Measurements from ENCODE around the gene HIC1. TPM values are rescaled to one million over a fixed set of nuclear protein-coding genes. Genes with fewer than 3 reads are reported as not detected.

The HIC1 gene
- total RNA-seq, 5 donors from 2014 or later (not counting 1 experiment from before 2014, with no cell fraction given): 3.2 to 12.3 (median 8.4) TPM

DNA sequence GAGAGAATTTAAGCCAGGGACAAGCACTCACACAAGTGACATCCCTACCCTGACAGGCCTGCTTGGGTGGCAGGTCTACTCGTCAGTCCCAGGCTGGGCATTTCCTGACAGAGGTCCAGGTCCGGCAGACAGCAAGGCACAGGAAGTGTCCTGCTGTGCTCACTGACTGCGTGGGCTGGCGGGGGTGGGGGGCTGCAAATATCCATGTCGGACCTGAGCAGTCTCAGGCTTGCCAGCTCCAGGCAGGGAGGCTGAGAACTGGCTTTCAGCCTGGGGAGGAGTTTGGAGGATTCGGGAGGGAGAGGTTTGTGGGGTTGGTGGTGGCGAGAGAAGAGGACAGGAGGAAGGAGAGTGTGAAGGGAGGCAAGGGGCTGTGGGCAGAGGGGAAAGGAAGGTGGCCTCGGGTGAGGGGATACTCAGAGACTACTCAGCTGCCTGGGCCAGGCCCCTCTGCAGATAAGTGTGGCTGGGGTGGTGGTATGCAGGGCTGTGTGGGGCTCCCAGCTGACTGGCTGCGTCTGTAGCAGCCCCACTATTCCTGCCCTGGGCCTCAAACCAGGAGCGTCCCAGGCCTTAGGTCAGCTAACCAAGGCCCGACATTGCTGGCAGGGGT is 7.8 kb downstream of the HIC1 start:
- Histone ChIP-seq H3K36me3 (ENCODE audit: control insufficient read depth in 2 of 2, extremely low read depth in 1 of 2, insufficient read depth in 1 of 2, low read length in 1 of 2) (peaks cover 9 to 50% of the 10 kb centered on the region in 2 donors), H3K27me3 (replicated peaks in 1 of 2; ENCODE audit: control insufficient read depth in 2 of 2, extremely low read depth in 1 of 2, insufficient read depth in 2 of 2, low read length in 1 of 2) (peaks cover under 1 to 52% of the 10 kb centered on the region in 2 experiments), H3K9me3 (no peaks in the 10 kb centered on the region), H3K4me3 (ENCODE audit: control insufficient read depth in 1 of 2, extremely low read depth in 1 of 2, low read length in 1 of 2) (no peak overlapping the region), H3K4me1 (ENCODE audit: control insufficient read depth in 1 of 2, extremely low read depth in 1 of 2, insufficient read depth in 2 of 2, low read length in 2 of 2) (peaks cover under 1 to 34% of the 10 kb centered on the region in 2 experiments), H3K27ac (ENCODE audit: low read length) (no peak overlapping the region)
- CTCF ChIA-PET: no interaction called here
- WGBS (ENCODE audit: insufficient coverage): 83% methylated on average over 11 of the region's 11 CpGs
- Mint-ChIP-seq H3K27ac (no peak overlapping the region), H3K9me3 (no peaks in the 10 kb centered on the region), H3K36me3 (peaks cover 62% of the 10 kb centered on the region), H3K27me3 (peaks cover 7 to 15% of the 10 kb centered on the region in 2 donors), H3K4me1 (peaks cover 5 to 19% (median 12%) of the 10 kb centered on the region in 3 donors), H3K4me3 (no peak overlapping the region)
- no peak for ATAC-seq (replicated peaks in 1 of 4)
- no peak for DNase-seq
- POLR2A ChIA-PET: no interaction called here

DNA sequence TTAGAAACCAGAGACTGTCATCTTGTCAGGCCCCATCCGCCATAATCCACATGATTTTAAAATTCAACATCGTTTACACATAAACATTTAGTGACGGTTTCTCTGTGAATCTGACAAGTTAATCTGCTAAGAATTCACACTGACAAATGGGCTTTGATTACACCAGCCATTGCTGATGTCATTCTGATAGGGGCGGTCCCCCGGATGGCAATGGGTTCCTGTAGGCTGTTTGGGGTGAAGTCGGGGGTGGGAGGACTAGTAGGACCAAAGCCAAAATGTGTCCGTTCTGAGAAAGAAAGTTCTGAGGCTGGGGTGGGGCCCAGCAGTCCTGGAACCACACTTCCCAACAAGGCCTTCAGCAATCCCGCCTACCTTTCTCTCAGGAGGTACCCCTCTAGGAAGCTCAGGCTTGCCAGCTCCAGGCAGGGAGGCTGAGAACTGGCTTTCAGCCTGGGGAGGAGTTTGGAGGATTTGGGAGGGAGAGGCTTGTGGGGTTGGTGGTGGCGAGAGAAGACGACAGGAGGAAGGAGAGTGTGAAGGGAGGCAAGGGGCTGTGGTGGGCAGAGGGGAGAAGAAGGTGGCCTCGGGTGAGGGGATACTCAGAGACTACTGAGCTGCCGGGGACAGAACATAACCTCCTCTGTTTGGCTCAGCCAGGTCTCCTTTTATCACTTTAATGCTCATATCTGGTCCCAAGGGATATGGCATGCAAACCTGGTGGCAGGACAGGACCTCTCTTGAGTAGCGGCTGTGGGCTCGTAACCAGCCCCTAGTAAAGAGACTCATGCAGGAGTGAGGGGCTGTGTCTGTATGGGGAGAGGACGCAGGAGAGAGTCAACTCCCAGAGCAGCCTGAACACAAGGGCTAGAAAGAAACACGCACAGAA is 8.6 kb downstream of the HIC1 start:
- peaks cover 0 to 44% of the 10 kb centered on the region in 2 experiments for H3K27me3 ChIP-seq (replicated peaks in 1 of 2; ENCODE audit: control insufficient read depth in 2 of 2, extremely low read depth in 1 of 2, insufficient read depth in 2 of 2, low read length in 1 of 2)
- Mint-ChIP-seq H3K27ac (peak overlapping the region in 1 of 2 donors; percentile 13), H3K27me3 (peaks cover 7 to 14% of the 10 kb centered on the region in 2 donors), H3K36me3 (peaks cover 68% of the 10 kb centered on the region), H3K4me1 (peaks cover 8 to 17% (median 15%) of the 10 kb centered on the region in 3 donors), H3K4me3 (no peak overlapping the region), H3K9me3 (no peaks in the 10 kb centered on the region)
- H3K4me1 ChIP-seq (ENCODE audit: control insufficient read depth in 1 of 2, extremely low read depth in 1 of 2, insufficient read depth in 2 of 2, low read length in 2 of 2): peaks cover 0 to 35% of the 10 kb centered on the region in 2 experiments
- 100% methylated on average over 6 of the region's 16 CpGs for WGBS (ENCODE audit: insufficient coverage)
- no peak overlapping the region for H3K27ac ChIP-seq (ENCODE audit: low read length)
- no peaks in the 10 kb centered on the region for H3K9me3 ChIP-seq
- ATAC-seq (replicated peaks in 1 of 4) (no peak), DNase-seq (no peak)
- ChIA-PET POLR2A (interaction anchor here in 1 of 2 donors (0.7 kb wide), 1 partner anchor 411 kb away, joined by 4 read pairs; no protein-coding TSS in a partner anchor), CTCF (no interaction called here)
- no peak overlapping the region for H3K4me3 ChIP-seq (ENCODE audit: control insufficient read depth in 1 of 2, extremely low read depth in 1 of 2, low read length in 1 of 2)
- peaks cover 10 to 57% of the 10 kb centered on the region in 2 donors for H3K36me3 ChIP-seq (ENCODE audit: control insufficient read depth in 2 of 2, extremely low read depth in 1 of 2, insufficient read depth in 1 of 2, low read length in 1 of 2)

DNA sequence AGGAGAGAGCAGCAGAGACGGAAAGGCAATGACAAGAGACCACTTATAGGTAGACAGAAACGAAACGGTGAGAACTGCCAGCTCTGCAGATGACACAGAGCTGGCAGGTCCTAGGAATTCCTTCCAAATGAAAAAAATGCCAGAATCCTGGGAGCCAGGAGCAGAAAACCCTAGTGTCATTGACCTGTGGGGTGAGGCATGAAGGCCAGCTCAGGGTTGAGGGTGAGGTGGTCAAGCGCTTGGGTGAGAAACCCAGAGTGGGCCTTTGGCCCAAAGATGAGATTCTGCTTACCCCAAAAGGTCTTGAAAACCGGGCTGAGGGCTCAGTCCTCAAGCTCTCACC is 9.2 kb downstream of the HIC1 start:
- peaks cover 13 to 22% (median 20%) of the 10 kb centered on the region in 3 donors for H3K4me1 Mint-ChIP-seq

DNA sequence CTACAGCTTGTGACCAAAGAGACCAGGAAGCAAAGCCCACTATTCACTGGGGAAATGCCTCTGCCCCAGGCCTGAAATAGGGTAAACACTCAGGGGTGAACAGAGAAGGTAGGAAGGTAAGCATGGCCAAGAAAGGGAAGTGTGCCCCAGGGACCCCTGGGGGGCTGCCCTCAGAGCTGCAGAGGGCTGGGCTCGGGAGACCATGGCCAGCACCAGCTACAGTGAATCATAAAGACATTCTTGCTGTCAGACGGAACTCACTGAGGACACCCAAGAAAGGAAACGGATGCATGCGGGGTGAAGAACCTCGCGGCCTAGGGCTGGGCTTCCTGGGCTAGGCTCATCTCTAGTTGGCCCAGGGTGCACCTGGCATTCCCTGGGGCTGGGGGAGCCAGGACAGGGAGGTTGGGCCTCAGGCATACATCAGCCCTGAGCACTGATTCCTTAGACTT is 9.6 kb downstream of the HIC1 start:
- Mint-ChIP-seq H3K27me3 (peaks cover 4 to 12% of the 10 kb centered on the region in 2 donors), H3K27ac (peak overlapping the region; percentile 16 to 31), H3K36me3 (peaks cover 77% of the 10 kb centered on the region), H3K4me3 (no peak overlapping the region), H3K9me3 (no peaks in the 10 kb centered on the region), H3K4me1 (peaks cover 10 to 20% (median 20%) of the 10 kb centered on the region in 3 donors)
- DNase-seq: no peak
- no peaks in the 10 kb centered on the region for H3K9me3 ChIP-seq
- H3K36me3 ChIP-seq (ENCODE audit: control insufficient read depth in 2 of 2, extremely low read depth in 1 of 2, insufficient read depth in 1 of 2, low read length in 1 of 2): peaks cover 16 to 58% of the 10 kb centered on the region in 2 donors
- POLR2A ChIA-PET: interaction anchor here in 1 of 2 donors (0.7 kb wide), 1 partner anchor 410 kb away, joined by 4 read pairs; no protein-coding TSS in a partner anchor
- CTCF ChIA-PET: no interaction called here
- WGBS (ENCODE audit: insufficient coverage): 72% methylated on average over 6 of the region's 6 CpGs
- peak in 1 of 4 experiments; percentile 49 for ATAC-seq (replicated peaks in 1 of 4)
- H3K27ac ChIP-seq (ENCODE audit: low read length): peak overlapping the region; percentile 19
- peaks cover 0 to 36% of the 10 kb centered on the region in 2 experiments for H3K4me1 ChIP-seq (ENCODE audit: control insufficient read depth in 1 of 2, extremely low read depth in 1 of 2, insufficient read depth in 2 of 2, low read length in 2 of 2)
- H3K27me3 ChIP-seq (replicated peaks in 1 of 2; ENCODE audit: control insufficient read depth in 2 of 2, extremely low read depth in 1 of 2, insufficient read depth in 2 of 2, low read length in 1 of 2): peaks cover 0 to 35% of the 10 kb centered on the region in 2 experiments
- no peak overlapping the region for H3K4me3 ChIP-seq (ENCODE audit: control insufficient read depth in 1 of 2, extremely low read depth in 1 of 2, low read length in 1 of 2)

More for the DNA sequence above, 9.2 kb downstream of the HIC1 start:
- peaks cover 0 to 40% of the 10 kb centered on the region in 2 experiments for H3K27me3 ChIP-seq (replicated peaks in 1 of 2; ENCODE audit: control insufficient read depth in 2 of 2, extremely low read depth in 1 of 2, insufficient read depth in 2 of 2, low read length in 1 of 2)
- DNase-seq: no peak
- Mint-ChIP-seq H3K9me3 (no peaks in the 10 kb centered on the region), H3K36me3 (peaks cover 74% of the 10 kb centered on the region), H3K27me3 (peaks cover 7 to 14% of the 10 kb centered on the region in 2 donors), H3K4me3 (no peak overlapping the region), H3K27ac (peak overlapping the region in 1 of 2 donors; percentile 13)
- no peak overlapping the region for H3K27ac ChIP-seq (ENCODE audit: low read length)
- no peak overlapping the region for H3K4me3 ChIP-seq (ENCODE audit: control insufficient read depth in 1 of 2, extremely low read depth in 1 of 2, low read length in 1 of 2)
- POLR2A ChIA-PET: interaction anchor here in 1 of 2 donors (0.7 kb wide), 1 partner anchor 410 kb away, joined by 4 read pairs; no protein-coding TSS in a partner anchor
- H3K9me3 ChIP-seq: no peaks in the 10 kb centered on the region
- CTCF ChIA-PET: no interaction called here
- H3K36me3 ChIP-seq (ENCODE audit: control insufficient read depth in 2 of 2, extremely low read depth in 1 of 2, insufficient read depth in 1 of 2, low read length in 1 of 2): peaks cover 16 to 58% of the 10 kb centered on the region in 2 donors
- peaks cover 0 to 37% of the 10 kb centered on the region in 2 experiments for H3K4me1 ChIP-seq (ENCODE audit: control insufficient read depth in 1 of 2, extremely low read depth in 1 of 2, insufficient read depth in 2 of 2, low read length in 2 of 2)
- no peak for ATAC-seq (replicated peaks in 1 of 4)
- 67% methylated on average over 5 of the region's 5 CpGs for WGBS (ENCODE audit: insufficient coverage)

- Mint-ChIP-seq H3K36me3 (peaks cover 81% of the 10 kb centered on the region), H3K4me1 (peaks cover 8 to 25% (median 20%) of the 10 kb centered on the region in 3 donors), H3K27ac (peak overlapping the region; percentile 16 to 31), H3K4me3 (no peak overlapping the region), H3K27me3 (peaks cover 1 to 8% of the 10 kb centered on the region in 2 donors), H3K9me3 (no peaks in the 10 kb centered on the region)
- Histone ChIP-seq H3K9me3 (no peaks in the 10 kb centered on the region), H3K4me3 (ENCODE audit: control insufficient read depth in 1 of 2, extremely low read depth in 1 of 2, low read length in 1 of 2) (no peak overlapping the region), H3K4me1 (ENCODE audit: control insufficient read depth in 1 of 2, extremely low read depth in 1 of 2, insufficient read depth in 2 of 2, low read length in 2 of 2) (peaks cover 0 to 42% of the 10 kb centered on the region in 2 experiments), H3K36me3 (ENCODE audit: control insufficient read depth in 2 of 2, extremely low read depth in 1 of 2, insufficient read depth in 1 of 2, low read length in 1 of 2) (peaks cover 18 to 58% of the 10 kb centered on the region in 2 donors), H3K27me3 (replicated peaks in 1 of 2; ENCODE audit: control insufficient read depth in 2 of 2, extremely low read depth in 1 of 2, insufficient read depth in 2 of 2, low read length in 1 of 2) (peaks cover 0 to 31% of the 10 kb centered on the region in 2 experiments), H3K27ac (ENCODE audit: low read length) (peak overlapping the region; percentile 19)
- ATAC-seq (replicated peaks in 1 of 4): peak; percentile 33 to 58 (median 46)
- WGBS (ENCODE audit: insufficient coverage): 96% methylated on average over 17 of the region's 24 CpGs
- ChIA-PET POLR2A (no interaction called here), CTCF (no interaction called here)
- DNase-seq: peak in 14 of 35 experiments; percentile 36 to 58 (median 43)
These were observed 10.3 kb downstream of the HIC1 start for GRCh38 chr17:2064980-2065785.
